Fibroblast of pulmonary artery (primary cell): Measurements from ENCODE around the gene ZNF670.
"Not testable (repeated sequence)": the region's sequence is repeated elsewhere in the genome, so short reads cannot be mapped to it uniquely, and the experiment has no call there.

Experiments
- DNase-seq: peaks from one replicate; pipeline ENCODE4 v3.0.0-alpha.2; 2010; ENCODE audit warnings: low read depth
- H3K4me3 ChIP-seq: replicated peaks from 2 replicates; pipeline ENCODE4 v1.5.1; 2011; ENCODE audit warnings: low read depth, mild to moderate bottlenecking, control low read depth, low read length, moderate library complexity
- TF ChIP-seq, protein P1 (sequence below): IDR thresholded peaks from 2 replicates; pipeline ENCODE4 v1.5.1; 2011; ENCODE audit warnings: mild to moderate bottlenecking, control low read depth, low read length, inconsistent platforms; ENCODE audit errors: missing control alignments

The ZNF670 gene

DNA sequence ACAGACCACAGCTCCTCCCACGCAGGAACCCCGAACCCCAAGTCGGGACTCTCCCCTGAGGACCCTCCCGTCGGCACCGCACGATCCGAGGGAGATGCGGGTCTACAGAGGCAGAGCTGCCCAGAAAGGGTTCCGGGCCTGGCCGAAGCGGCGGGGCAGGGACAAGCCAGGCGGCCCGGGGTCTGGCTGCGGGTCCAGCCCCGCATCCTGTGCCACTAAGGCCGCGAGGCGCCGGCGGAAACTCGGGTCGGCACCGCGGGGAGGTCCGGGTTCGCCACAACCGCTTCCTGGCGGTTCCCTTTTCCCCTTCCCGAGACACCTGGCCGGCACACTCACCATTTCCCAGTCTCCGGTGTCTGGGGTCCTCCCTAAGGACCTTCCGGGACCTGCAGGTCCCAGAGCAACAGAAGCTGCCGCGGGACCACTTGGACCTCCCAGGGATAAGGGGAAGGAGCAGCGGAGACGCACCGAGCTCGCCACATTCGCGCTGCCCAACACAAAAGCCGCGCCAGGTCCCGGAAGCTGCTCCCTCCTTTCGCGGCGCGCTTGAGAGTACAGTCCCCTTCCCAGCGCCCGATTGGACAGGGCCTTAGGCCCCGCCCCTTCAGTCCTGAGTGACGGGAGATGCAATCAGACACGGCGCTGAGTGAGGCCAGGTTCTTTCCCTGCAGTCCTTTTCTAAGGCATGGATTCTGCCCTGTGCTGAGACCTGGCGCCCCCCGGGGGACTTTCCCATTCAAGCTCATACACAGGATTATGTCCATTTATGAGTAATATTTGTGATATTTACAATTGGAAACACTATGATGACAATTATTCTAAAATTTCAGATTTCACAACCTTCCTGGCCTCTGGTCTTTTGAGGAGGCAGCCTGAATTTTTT lies at the start of gene ZNF670:
ZNF670 (minus strand) TSS at position 554 of the 883 bp plus-strand sequence; CDS start at position 339, 215 bp downstream.
- peak; percentile 95 for DNase-seq
- peak within 1 kb of the TSS; percentile 95 for H3K4me3 ChIP-seq
- TF ChIP-seq, protein P1, sequence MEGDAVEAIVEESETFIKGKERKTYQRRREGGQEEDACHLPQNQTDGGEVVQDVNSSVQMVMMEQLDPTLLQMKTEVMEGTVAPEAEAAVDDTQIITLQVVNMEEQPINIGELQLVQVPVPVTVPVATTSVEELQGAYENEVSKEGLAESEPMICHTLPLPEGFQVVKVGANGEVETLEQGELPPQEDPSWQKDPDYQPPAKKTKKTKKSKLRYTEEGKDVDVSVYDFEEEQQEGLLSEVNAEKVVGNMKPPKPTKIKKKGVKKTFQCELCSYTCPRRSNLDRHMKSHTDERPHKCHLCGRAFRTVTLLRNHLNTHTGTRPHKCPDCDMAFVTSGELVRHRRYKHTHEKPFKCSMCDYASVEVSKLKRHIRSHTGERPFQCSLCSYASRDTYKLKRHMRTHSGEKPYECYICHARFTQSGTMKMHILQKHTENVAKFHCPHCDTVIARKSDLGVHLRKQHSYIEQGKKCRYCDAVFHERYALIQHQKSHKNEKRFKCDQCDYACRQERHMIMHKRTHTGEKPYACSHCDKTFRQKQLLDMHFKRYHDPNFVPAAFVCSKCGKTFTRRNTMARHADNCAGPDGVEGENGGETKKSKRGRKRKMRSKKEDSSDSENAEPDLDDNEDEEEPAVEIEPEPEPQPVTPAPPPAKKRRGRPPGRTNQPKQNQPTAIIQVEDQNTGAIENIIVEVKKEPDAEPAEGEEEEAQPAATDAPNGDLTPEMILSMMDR = no peak

DNA sequence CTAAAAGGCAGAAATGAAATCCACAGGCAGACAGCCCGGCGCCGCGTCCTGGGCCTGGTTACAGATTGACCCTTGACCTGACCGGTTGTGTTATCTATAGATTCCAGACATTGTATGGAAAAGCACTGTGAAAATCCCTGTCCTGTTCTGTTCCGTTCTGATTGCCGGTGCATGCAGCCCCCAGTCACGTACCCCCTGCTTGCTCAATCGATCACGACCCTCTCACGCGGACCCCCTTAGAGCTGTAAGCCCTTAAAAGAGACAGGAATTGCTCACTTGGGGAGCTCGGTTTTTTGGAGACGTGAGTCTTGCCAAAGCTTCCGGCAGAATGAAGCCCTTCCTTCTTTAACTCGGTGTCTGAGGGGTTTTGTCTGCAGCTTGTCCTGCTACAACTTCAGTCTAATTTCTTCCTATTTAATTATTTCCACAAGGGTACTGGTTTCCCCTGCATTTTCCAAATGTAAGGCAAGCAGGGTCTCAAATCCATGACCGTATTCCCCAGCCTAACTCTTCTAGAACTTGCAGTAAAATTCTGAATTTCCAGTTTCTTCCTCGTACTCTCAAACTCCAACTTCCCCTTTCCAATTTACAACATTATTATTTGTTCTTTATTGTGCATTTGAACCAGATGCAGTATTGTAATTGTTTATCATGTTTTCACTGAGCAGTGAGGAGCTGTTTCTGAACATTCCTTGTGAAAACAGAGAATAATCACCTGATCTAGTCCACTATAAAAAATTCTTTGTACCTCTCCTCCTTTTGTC lies 49.1 kb upstream of the ZNF670 start:
- not testable (repeated sequence) for H3K4me3 ChIP-seq, DNase-seq

DNA sequence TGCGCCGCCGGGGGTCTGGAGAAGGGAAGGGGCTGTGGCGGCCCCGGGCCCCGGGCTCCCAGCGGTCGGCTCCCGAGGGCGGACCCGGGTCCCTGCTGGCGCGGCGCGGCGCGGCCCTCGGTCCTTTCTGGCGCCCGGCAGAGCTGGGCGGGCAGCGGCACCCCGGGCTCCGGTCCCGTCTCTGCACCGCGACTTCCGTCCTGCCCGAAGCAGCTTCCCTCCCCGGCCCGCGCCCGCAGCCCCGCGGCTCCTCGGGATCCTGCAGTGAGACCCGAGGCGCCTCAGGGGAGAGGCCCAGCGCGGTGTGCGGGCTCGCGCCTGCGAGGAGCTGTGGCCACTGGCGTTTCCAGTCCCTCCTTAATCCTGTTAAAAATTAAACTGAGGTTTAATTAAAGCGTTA lies 48.0 kb upstream of the ZNF670 start:
- not testable (repeated sequence) for H3K4me3 ChIP-seq, DNase-seq

DNA sequence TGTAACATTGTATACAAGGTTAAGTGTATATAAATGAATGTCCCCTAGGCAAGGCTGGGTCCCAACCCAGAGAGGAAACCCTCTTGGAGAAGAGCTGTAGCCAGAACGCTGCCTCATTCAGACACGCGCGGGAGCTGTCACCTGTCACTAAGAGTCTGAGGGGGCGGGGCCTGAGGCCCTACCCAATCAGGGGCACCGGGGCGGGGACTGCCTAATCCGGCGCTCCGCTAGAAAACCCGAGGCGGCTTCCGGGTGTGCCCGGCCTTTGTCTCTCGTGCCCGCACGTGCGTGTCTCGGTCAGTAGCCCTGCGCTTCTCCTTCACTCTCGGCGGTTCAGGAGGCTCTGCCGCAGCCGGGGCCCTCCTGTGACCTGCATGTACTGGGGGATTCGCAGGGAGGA lies 47.6 kb upstream of the ZNF670 start:
- not testable (repeated sequence) for H3K4me3 ChIP-seq, DNase-seq

DNA sequence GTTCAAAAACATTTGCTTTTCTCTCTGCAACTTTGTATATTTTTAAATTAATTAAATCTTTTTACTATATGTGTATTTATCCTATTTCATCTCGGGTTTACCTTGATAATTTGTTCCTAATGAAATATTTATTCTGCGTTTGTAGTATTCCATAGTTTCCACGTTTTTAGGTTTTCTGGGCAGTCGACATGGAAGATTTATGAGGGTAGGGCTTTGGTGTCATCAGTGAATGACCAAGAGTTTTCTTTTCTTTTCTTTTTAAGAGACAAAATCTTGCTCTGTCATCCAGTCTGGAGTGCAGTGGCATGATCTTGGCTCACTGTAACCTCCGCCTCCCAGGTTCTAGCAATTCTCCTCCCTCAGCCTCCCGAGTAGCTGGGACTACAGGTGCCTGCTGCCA lies 42.8 kb upstream of the ZNF670 start:
- TF ChIP-seq, protein P1 = no peak
- no peak overlapping the region for H3K4me3 ChIP-seq
- no peak for DNase-seq

DNA sequence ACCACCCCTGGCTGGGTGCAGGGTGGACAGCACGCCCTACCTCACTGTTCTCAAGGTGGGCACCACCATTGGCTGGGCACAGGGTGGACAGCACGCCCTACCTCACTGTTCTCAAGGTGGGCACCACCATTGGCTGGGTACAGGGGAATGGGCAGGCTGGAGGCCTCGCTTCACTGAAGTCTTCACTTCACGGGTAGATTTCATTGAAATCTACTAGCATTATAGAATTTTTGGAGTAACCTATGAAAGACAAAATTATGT lies 41.7 kb upstream of the ZNF670 start:
- DNase-seq, H3K4me3 ChIP-seq: not testable (repeated sequence)

DNA sequence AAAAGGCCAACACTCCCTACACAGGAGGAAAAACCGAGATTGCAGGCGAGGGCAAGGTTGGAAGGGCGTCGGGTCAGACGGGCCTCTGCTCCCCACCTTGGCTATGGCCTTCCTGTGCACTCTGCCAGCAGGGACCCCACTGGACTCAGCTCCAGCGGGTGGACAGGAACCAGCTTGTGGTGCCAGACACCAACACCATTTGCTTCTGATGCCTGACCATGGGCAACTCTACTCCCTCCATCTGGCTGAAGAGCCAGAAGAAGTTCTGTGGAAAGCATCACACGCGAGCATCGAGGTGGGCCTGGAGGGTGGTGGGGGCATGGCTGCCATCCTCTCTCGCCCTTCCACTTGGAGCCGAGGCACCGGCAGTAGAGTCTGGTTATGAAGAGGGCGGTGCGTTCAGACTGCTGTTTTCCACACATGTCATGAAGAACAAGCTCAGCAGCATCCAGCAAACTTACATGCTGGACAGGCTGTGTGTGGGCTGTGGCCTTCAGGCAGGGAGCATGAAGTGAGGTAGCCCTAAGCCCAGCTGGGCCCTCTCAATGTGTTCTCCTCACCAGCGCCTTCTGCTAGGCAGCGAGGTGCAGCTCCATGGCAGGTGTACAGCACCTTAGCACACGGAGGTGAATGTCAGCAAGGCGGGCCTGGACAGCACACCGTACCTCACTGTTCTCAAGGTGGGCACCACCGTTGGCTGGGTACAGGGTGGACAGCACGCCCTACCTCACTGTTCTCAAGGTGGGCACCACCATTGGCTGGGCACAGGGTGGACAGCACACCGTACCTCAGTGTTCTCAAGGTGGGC lies 41.2 kb upstream of the ZNF670 start:
- no peak overlapping the region for H3K4me3 ChIP-seq
- DNase-seq = no peak
- TF ChIP-seq, protein P1 = no peak

DNA sequence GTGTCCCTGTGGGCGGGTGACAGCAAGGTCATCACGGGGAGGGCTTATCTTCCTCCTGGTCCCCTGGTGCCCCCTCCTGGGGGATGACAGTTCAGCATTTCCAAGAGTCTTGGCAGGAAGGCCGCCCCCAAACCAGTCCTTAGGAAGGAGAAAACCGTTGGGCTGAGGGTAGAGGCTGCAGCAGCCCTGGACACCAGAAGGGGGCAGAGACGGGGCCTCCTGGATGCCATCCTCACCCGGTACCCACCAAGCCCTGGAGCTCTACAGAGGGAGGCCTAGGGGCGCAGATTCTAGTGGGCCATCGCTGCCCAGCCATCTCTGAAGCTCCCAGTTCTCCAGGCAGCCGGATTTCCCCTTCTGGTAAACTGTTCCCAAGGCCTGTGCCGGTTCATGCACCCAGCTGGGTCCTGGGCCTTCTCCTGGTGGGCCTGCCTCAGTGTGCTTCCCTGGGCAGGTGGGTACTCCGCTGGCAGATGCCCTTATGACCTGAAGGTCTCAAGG lies 40.4 kb upstream of the ZNF670 start:
- TF ChIP-seq, protein P1 = no peak
- no peak overlapping the region for H3K4me3 ChIP-seq
- peak; percentile 23 for DNase-seq
